ENCODE measurements around the gene SEC31B. TPM values are rescaled to one million over a fixed set of nuclear protein-coding genes. Genes with fewer than 3 reads are reported as not detected.
A peak's percentile ranks its signal among the peaks of the same experiment; 100 is the strongest.

The SEC31B gene
- total RNA-seq, 1 donor from 2014 or later = 20.9 TPM

GRCh38 chr10:100565206-100565985 lies 45.7 kb upstream of the SEC31B start:
- no peaks in the 10 kb centered on the region for H3K9me3 Mint-ChIP-seq
- H3K4me3 Mint-ChIP-seq = no peak overlapping the region
- peak overlapping the region; percentile 22 for H3K27ac Mint-ChIP-seq
- no peaks in the 10 kb centered on the region for H3K36me3 Mint-ChIP-seq
- TF ChIP-seq CTCF (conservative IDR thresholded peaks at IDR 0.05) = no peak
- peaks cover 25% of the 10 kb centered on the region for H3K27me3 Mint-ChIP-seq
- DNase-seq (ENCODE audit: extremely low spot score, unreplicated experiment) = no peak
- no peaks in the 10 kb centered on the region for H3K4me1 Mint-ChIP-seq (ENCODE audit: unreplicated experiment)

- peak; percentile 80 for DNase-seq (ENCODE audit: extremely low spot score, unreplicated experiment)
- TF ChIP-seq CTCF (conservative IDR thresholded peaks at IDR 0.05) = peak; percentile 94
- H3K9me3 Mint-ChIP-seq = no peaks in the 10 kb centered on the region
- peaks cover 25% of the 10 kb centered on the region for H3K27me3 Mint-ChIP-seq
- no peak overlapping the region for H3K27ac Mint-ChIP-seq
- H3K4me3 Mint-ChIP-seq = no peak overlapping the region
- peaks cover 6% of the 10 kb centered on the region for H3K36me3 Mint-ChIP-seq
- H3K4me1 Mint-ChIP-seq (ENCODE audit: unreplicated experiment) = no peaks in the 10 kb centered on the region
Observed at GRCh38 chr10:100562008-100562672, 42.5 kb upstream of the SEC31B start.

- Mint-ChIP-seq H3K36me3 (peaks cover 6% of the 10 kb centered on the region), H3K4me1 (ENCODE audit: unreplicated experiment) (no peaks in the 10 kb centered on the region), H3K9me3 (no peaks in the 10 kb centered on the region), H3K27ac (no peak overlapping the region), H3K4me3 (no peak overlapping the region), H3K27me3 (peaks cover 25% of the 10 kb centered on the region)
- TF ChIP-seq CTCF (conservative IDR thresholded peaks at IDR 0.05) = no peak
- DNase-seq (ENCODE audit: extremely low spot score, unreplicated experiment) = no peak
Observed at GRCh38 chr10:100561005-100561404, 41.3 kb upstream of the SEC31B start.

- no peaks in the 10 kb centered on the region for H3K4me1 Mint-ChIP-seq (ENCODE audit: unreplicated experiment)
- no peak for DNase-seq (ENCODE audit: extremely low spot score, unreplicated experiment)
- no peak for TF ChIP-seq CTCF (conservative IDR thresholded peaks at IDR 0.05)
- H3K9me3 Mint-ChIP-seq = no peaks in the 10 kb centered on the region
- peaks cover 25% of the 10 kb centered on the region for H3K27me3 Mint-ChIP-seq
- H3K4me3 Mint-ChIP-seq = no peak overlapping the region
- H3K27ac Mint-ChIP-seq = no peak overlapping the region
- peaks cover 11% of the 10 kb centered on the region for H3K36me3 Mint-ChIP-seq
Observed at GRCh38 chr10:100560248-100560647, 40.6 kb upstream of the SEC31B start.

GRCh38 chr10:100554902-100555301 lies 35.2 kb upstream of the SEC31B start:
- Mint-ChIP-seq H3K27me3 (no peaks in the 10 kb centered on the region), H3K36me3 (peaks cover 18% of the 10 kb centered on the region), H3K4me1 (ENCODE audit: unreplicated experiment) (peaks cover 4% of the 10 kb centered on the region), H3K27ac (no peak overlapping the region), H3K9me3 (no peaks in the 10 kb centered on the region), H3K4me3 (no peak overlapping the region)
- no peak for TF ChIP-seq CTCF (conservative IDR thresholded peaks at IDR 0.05)
- no peak for DNase-seq (ENCODE audit: extremely low spot score, unreplicated experiment)

All from type B pancreatic cell (in vitro differentiated cells).